ENCODE measurements around the gene FHIT. TPM values are rescaled to one million over a fixed set of nuclear protein-coding genes. Genes with fewer than 3 reads are reported as not detected.

The FHIT gene
- polyA plus RNA-seq, 1 of the 3 experiments (the other 2 are of a cell fraction) = 0.41 TPM

DNA sequence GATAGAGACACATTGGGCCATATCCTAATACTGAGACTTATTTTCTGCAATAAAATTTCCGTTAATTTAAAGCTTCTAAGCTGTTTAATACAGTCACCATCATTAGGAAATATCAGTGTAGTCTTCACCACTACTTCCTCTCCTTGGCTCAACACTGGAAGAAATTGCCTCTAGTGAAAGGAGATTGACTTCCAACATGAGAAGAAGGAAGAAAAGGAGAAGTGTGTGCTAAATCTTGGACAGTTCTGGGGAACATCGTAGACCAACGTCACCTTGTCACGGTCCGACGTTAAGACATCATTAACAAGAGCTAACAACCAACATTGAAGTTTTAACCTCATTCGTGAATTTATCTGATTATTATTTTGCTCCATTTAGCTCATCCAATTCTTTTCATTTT is 1214.4 kb downstream of the FHIT start:
- Histone ChIP-seq H3K9ac (no peak overlapping the region), H3K4me1 (ENCODE audit: control insufficient read depth in 1 of 2, insufficient read depth in 2 of 2, low read depth in 1 of 2, low read length in 1 of 2) (no peaks in the 10 kb centered on the region), H4K20me1 (ENCODE audit: insufficient read depth) (no peaks in the 10 kb centered on the region), H3K4me3 (ENCODE audit: low read depth in 2 of 2, low read length in 1 of 2) (no peak overlapping the region), H3K79me2 (ENCODE audit: insufficient read depth) (no peaks in the 10 kb centered on the region), H3K9me3 (no peaks in the 10 kb centered on the region), H3K9me2 (no peaks in the 10 kb centered on the region), H3K27me3 (ENCODE audit: insufficient read depth) (no peaks in the 10 kb centered on the region), H3F3A (replicated peaks; ENCODE audit: insufficient read depth) (no peaks in the 10 kb centered on the region), H3K27ac (ENCODE audit: low read depth in 2 of 2, low read length in 1 of 2) (no peak overlapping the region), H3K4me2 (no peak overlapping the region), H2AFZ (ENCODE audit: low read depth) (no peak overlapping the region), H3K36me3 (replicated peaks in 1 of 2; ENCODE audit: control insufficient read depth in 1 of 2, insufficient read depth in 2 of 2, low read length in 1 of 2) (no peaks in the 10 kb centered on the region)
- TF ChIP-seq MAX (IDR thresholded peaks at IDR 0.05; ENCODE audit: low read depth) = no peak
- TF ChIP-seq, protein P1, sequence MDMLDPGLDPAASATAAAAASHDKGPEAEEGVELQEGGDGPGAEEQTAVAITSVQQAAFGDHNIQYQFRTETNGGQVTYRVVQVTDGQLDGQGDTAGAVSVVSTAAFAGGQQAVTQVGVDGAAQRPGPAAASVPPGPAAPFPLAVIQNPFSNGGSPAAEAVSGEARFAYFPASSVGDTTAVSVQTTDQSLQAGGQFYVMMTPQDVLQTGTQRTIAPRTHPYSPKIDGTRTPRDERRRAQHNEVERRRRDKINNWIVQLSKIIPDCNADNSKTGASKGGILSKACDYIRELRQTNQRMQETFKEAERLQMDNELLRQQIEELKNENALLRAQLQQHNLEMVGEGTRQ (IDR thresholded peaks at IDR 0.05; ENCODE audit: borderline replicate concordance, low read depth, low read length) = no peak
- no peak for TF ChIP-seq IRF3 (IDR thresholded peaks at IDR 0.05; ENCODE audit: low read depth, low read length)
- no peak for TF ChIP-seq EP300 (IDR thresholded peaks at IDR 0.05; ENCODE audit: borderline replicate concordance in 1 of 2, low read depth in 1 of 2, low read length in 1 of 2)
- TF ChIP-seq, protein P2, sequence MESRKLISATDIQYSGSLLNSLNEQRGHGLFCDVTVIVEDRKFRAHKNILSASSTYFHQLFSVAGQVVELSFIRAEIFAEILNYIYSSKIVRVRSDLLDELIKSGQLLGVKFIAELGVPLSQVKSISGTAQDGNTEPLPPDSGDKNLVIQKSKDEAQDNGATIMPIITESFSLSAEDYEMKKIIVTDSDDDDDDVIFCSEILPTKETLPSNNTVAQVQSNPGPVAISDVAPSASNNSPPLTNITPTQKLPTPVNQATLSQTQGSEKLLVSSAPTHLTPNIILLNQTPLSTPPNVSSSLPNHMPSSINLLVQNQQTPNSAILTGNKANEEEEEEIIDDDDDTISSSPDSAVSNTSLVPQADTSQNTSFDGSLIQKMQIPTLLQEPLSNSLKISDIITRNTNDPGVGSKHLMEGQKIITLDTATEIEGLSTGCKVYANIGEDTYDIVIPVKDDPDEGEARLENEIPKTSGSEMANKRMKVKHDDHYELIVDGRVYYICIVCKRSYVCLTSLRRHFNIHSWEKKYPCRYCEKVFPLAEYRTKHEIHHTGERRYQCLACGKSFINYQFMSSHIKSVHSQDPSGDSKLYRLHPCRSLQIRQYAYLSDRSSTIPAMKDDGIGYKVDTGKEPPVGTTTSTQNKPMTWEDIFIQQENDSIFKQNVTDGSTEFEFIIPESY (IDR thresholded peaks at IDR 0.05; ENCODE audit: borderline replicate concordance, low read depth) = no peak
- no peak for TF ChIP-seq TEAD4 (IDR thresholded peaks at IDR 0.05; ENCODE audit: borderline replicate concordance, insufficient read depth)
- no peak for TF ChIP-seq JUND (IDR thresholded peaks at IDR 0.05)
- no peak for TF ChIP-seq RFX5 (IDR thresholded peaks at IDR 0.05; ENCODE audit: low read length)
- no peak for TF ChIP-seq RCOR1 (IDR thresholded peaks at IDR 0.05; ENCODE audit: low read length)
- no peak for TF ChIP-seq SIN3A (IDR thresholded peaks at IDR 0.05; ENCODE audit: borderline replicate concordance, low read depth, low read length)
- TF ChIP-seq SMC3 (IDR thresholded peaks at IDR 0.05; ENCODE audit: low read depth, low read length) = no peak
- TF ChIP-seq CHD2 (IDR thresholded peaks at IDR 0.05; ENCODE audit: low read length, partially characterized antibody) = no peak
- no peak for TF ChIP-seq GABPA (IDR thresholded peaks at IDR 0.05; ENCODE audit: low read depth)
- no peak for TF ChIP-seq FOXJ3 (CRISPR knock-in tag; IDR thresholded peaks at IDR 0.05)
- no peak for TF ChIP-seq USF1 (IDR thresholded peaks at IDR 0.05; ENCODE audit: borderline replicate concordance, low read depth)
- no peak for TF ChIP-seq FOSL2 (IDR thresholded peaks at IDR 0.05; ENCODE audit: borderline replicate concordance, low read depth)
- no peak for TF ChIP-seq MEF2A (IDR thresholded peaks at IDR 0.05; ENCODE audit: borderline replicate concordance, low read depth)
- TF ChIP-seq TAF1 (IDR thresholded peaks at IDR 0.05; ENCODE audit: borderline replicate concordance, low read depth, low read length) = no peak
- no peak for TF ChIP-seq RXRA (IDR thresholded peaks at IDR 0.05; ENCODE audit: borderline replicate concordance, low read depth)
- no peak for TF ChIP-seq CTCF (IDR thresholded peaks at IDR 0.05)
- 74% methylated on average over 7 of the region's 7 CpGs for WGBS (ENCODE audit: low lambda C conversion rate)
- ChIA-PET POLR2A (no interaction called here), CTCF (interaction anchor here (1.0 kb wide), 1 partner anchor 456 kb away, joined by 3 read pairs; no protein-coding TSS in a partner anchor)
- DNase-seq = no peak
